ENCODE data around the gene SLC24A3.

SLC24A3 gene

GRCh38 chr20:19380211-19380610 lies 167.8 kb downstream of the SLC24A3 start:
- DNase-seq (ENCODE audit: low read depth in 2 of 2) = no peak
- TF ChIP-seq CTCF (IDR thresholded peaks at IDR 0.05; ENCODE audit: low read depth, low read length) = no peak
- no peak overlapping the region for H3K4me3 ChIP-seq (replicated peaks in 1 of 2; ENCODE audit: low read depth in 2 of 2, low read length in 2 of 2)

- DNase-seq (ENCODE audit: low read depth in 2 of 2) = peak in 1 of 2 donors; percentile 1
- H3K4me3 ChIP-seq (replicated peaks in 1 of 2; ENCODE audit: low read depth in 2 of 2, low read length in 2 of 2) = no peak overlapping the region
- no peak for TF ChIP-seq CTCF (IDR thresholded peaks at IDR 0.05; ENCODE audit: low read depth, low read length)
Observed at GRCh38 chr20:19381947-19382346, 169.5 kb downstream of the SLC24A3 start.

GRCh38 chr20:19382386-19383340 lies 170.2 kb downstream of the SLC24A3 start:
- H3K4me3 ChIP-seq (replicated peaks in 1 of 2; ENCODE audit: low read depth in 2 of 2, low read length in 2 of 2) = no peak overlapping the region
- TF ChIP-seq CTCF (IDR thresholded peaks at IDR 0.05; ENCODE audit: low read depth, low read length) = no peak
- no peak for DNase-seq (ENCODE audit: low read depth in 2 of 2)

- no peak for TF ChIP-seq CTCF (IDR thresholded peaks at IDR 0.05; ENCODE audit: low read depth, low read length)
- H3K4me3 ChIP-seq (replicated peaks in 1 of 2; ENCODE audit: low read depth in 2 of 2, low read length in 2 of 2) = no peak overlapping the region
- no peak for DNase-seq (ENCODE audit: low read depth in 2 of 2)
Observed at GRCh38 chr20:19384940-19385339, 172.5 kb downstream of the SLC24A3 start.

- TF ChIP-seq CTCF (IDR thresholded peaks at IDR 0.05; ENCODE audit: low read depth, low read length) = no peak
- no peak overlapping the region for H3K4me3 ChIP-seq (replicated peaks in 1 of 2; ENCODE audit: low read depth in 2 of 2, low read length in 2 of 2)
- DNase-seq (ENCODE audit: low read depth in 2 of 2) = no peak
Observed at GRCh38 chr20:19387251-19387650, 174.8 kb downstream of the SLC24A3 start.

- DNase-seq (ENCODE audit: low read depth in 2 of 2) = no peak
- H3K4me3 ChIP-seq (replicated peaks in 1 of 2; ENCODE audit: low read depth in 2 of 2, low read length in 2 of 2) = no peak overlapping the region
- TF ChIP-seq CTCF (IDR thresholded peaks at IDR 0.05; ENCODE audit: low read depth, low read length) = no peak
Observed at GRCh38 chr20:19392344-19393130, 180.1 kb downstream of the SLC24A3 start.

All from cardiac fibroblast (primary cell).